ENCODE results near the gene MATCAP1.

MATCAP1 gene

GRCh38 chr16:67226804-67227566 is 43.2 kb upstream of the MATCAP1 start, which contains the start of gene TMEM208:
Gene TMEM208 (plus strand): TSS chr16:67227130. CDS start chr16:67227219, 89 bp downstream.
- DNase-seq (ENCODE audit: low read depth): peak; percentile 98
- TF ChIP-seq CTCF (IDR thresholded peaks at IDR 0.05; ENCODE audit: insufficient read depth, low read depth, low read length, missing control alignments): no peak
- peak within 1 kb of the TSS; percentile 100 for H3K4me3 ChIP-seq (ENCODE audit: low read length)

- no peak for DNase-seq (ENCODE audit: low read depth)
- TF ChIP-seq CTCF (IDR thresholded peaks at IDR 0.05; ENCODE audit: insufficient read depth, low read depth, low read length, missing control alignments): no peak
- H3K4me3 ChIP-seq (ENCODE audit: low read length): peak overlapping the region; percentile 100
These were observed 42.6 kb upstream of the MATCAP1 start for GRCh38 chr16:67226295-67226803.

GRCh38 chr16:67223992-67224391 is 40.2 kb upstream of the MATCAP1 start:
- no peak overlapping the region for H3K4me3 ChIP-seq (ENCODE audit: low read length)
- no peak for DNase-seq (ENCODE audit: low read depth)
- no peak for TF ChIP-seq CTCF (IDR thresholded peaks at IDR 0.05; ENCODE audit: insufficient read depth, low read depth, low read length, missing control alignments)

- no peak overlapping the region for H3K4me3 ChIP-seq (ENCODE audit: low read length)
- DNase-seq (ENCODE audit: low read depth): no peak
- TF ChIP-seq CTCF (IDR thresholded peaks at IDR 0.05; ENCODE audit: insufficient read depth, low read depth, low read length, missing control alignments): no peak
These were observed 33.1 kb upstream of the MATCAP1 start for GRCh38 chr16:67216612-67217490.

- TF ChIP-seq CTCF (IDR thresholded peaks at IDR 0.05; ENCODE audit: insufficient read depth, low read depth, low read length, missing control alignments): no peak
- DNase-seq (ENCODE audit: low read depth): no peak
- no peak overlapping the region for H3K4me3 ChIP-seq (ENCODE audit: low read length)
These were observed 31.9 kb upstream of the MATCAP1 start for GRCh38 chr16:67215706-67216105.

GRCh38 chr16:67213197-67214019 is 29.6 kb upstream of the MATCAP1 start:
- no peak for DNase-seq (ENCODE audit: low read depth)
- H3K4me3 ChIP-seq (ENCODE audit: low read length): no peak overlapping the region
- TF ChIP-seq CTCF (IDR thresholded peaks at IDR 0.05; ENCODE audit: insufficient read depth, low read depth, low read length, missing control alignments): no peak

All from epithelial cell of esophagus (primary cell).